SK-N-SH treated with all-trans-retinoic acid at 6 μM for 48 hours (cell line): ENCODE measurements around the gene DCP1B.

Source experiments
- ATAC-seq: fragments of 200-7000 bp; cut with Tn5 transposase; 3 replicates; pipeline ENCODE4 v1.9.1; 2020; ENCODE audit warnings: mild to moderate bottlenecking, moderate library complexity
- ARNTL ChIP-seq: fragments of 450-650 bp; formaldehyde crosslinking; IDR thresholded peaks from 2 replicates; pipeline ENCODE4 v1.5.0; 2020; ENCODE audit warnings: low read depth, mild to moderate bottlenecking, moderate library complexity, borderline replicate concordance
- CREB5 ChIP-seq: fragments of 250-450 bp; sonication (Bioruptor Pico); IDR thresholded peaks from 2 replicates; pipeline ENCODE4 v1.5.1; 2020; ENCODE audit warnings: low read depth, mild to moderate bottlenecking, moderate library complexity
- CSDC2 ChIP-seq: fragments of 250-450 bp; sonication (Bioruptor Pico); IDR thresholded peaks from 2 replicates; pipeline ENCODE4 v1.5.0; 2020; ENCODE audit warnings: mild to moderate bottlenecking, moderate library complexity
- CSRNP3 ChIP-seq: fragments of 250-450 bp; sonication (Bioruptor Pico); IDR thresholded peaks from 2 replicates; pipeline ENCODE4 v1.5.1; 2021; ENCODE audit warnings: mild to moderate bottlenecking, moderate library complexity
- ESRRG ChIP-seq: fragments of 250-450 bp; sonication (Bioruptor Pico); IDR thresholded peaks from 2 replicates; pipeline ENCODE4 v1.6.1; 2021; ENCODE audit warnings: mild to moderate bottlenecking
- OSR1 ChIP-seq: fragments of 250-450 bp; sonication (Bioruptor Pico); IDR thresholded peaks from 2 replicates; pipeline ENCODE4 v1.8.0; 2022; ENCODE audit warnings: moderate library complexity, mild to moderate bottlenecking, inconsistent platforms
- PATZ1 ChIP-seq: fragments of 250-450 bp; sonication (Bioruptor Pico); IDR thresholded peaks from 2 replicates; pipeline ENCODE4 v1.8.0; 2020; ENCODE audit warnings: mild to moderate bottlenecking, moderate library complexity, borderline replicate concordance
- POU6F1 ChIP-seq: fragments of 250-450 bp; sonication (Bioruptor Pico); IDR thresholded peaks from 2 replicates; pipeline ENCODE4 v1.8.0; 2021; ENCODE audit warnings: low read depth, mild to moderate bottlenecking, moderate library complexity, borderline replicate concordance
- SNAI2 ChIP-seq: fragments of 250-450 bp; sonication (Bioruptor Pico); IDR thresholded peaks from 2 replicates; pipeline ENCODE4 v1.5.0; 2020; ENCODE audit warnings: mild to moderate bottlenecking, moderate library complexity
- TOX ChIP-seq: fragments of 250-450 bp; sonication (Bioruptor Pico); IDR thresholded peaks from 2 replicates; pipeline ENCODE4 v1.8.0; 2021; ENCODE audit warnings: mild to moderate bottlenecking, moderate library complexity, borderline replicate concordance
- TSHZ2 ChIP-seq: fragments of 250-450 bp; sonication (Bioruptor Pico); IDR thresholded peaks from 2 replicates; pipeline ENCODE4 v1.5.0; 2020; ENCODE audit warnings: mild to moderate bottlenecking, moderate library complexity
- ZC3H10 ChIP-seq: fragments of 250-450 bp; sonication (Bioruptor Pico); IDR thresholded peaks from 2 replicates; pipeline ENCODE4 v1.5.1; 2021; ENCODE audit warnings: mild to moderate bottlenecking, moderate library complexity
- ZFP30 ChIP-seq: fragments of 450-650 bp; formaldehyde crosslinking; IDR thresholded peaks from 2 replicates; pipeline ENCODE4 v1.5.0; 2022; ENCODE audit warnings: mild to moderate bottlenecking, moderate library complexity
- ZNF70 ChIP-seq: fragments of 450-650 bp; formaldehyde crosslinking; IDR thresholded peaks from 2 replicates; pipeline ENCODE4 v1.5.0; 2020; ENCODE audit warnings: mild to moderate bottlenecking, moderate library complexity
- ZNF8 ChIP-seq: fragments of 450-650 bp; formaldehyde crosslinking; IDR thresholded peaks from 2 replicates; pipeline ENCODE4 v1.5.0; 2020; ENCODE audit warnings: mild to moderate bottlenecking, moderate library complexity

The DCP1B gene

GRCh38 chr12:2023365-2023764, 19.1 kb upstream of the DCP1B start (continued):
- no peak for TF ChIP-seq SNAI2 (CRISPR knock-in tag)
- TF ChIP-seq CREB5 (CRISPR knock-in tag) = no peak
- no peak for TF ChIP-seq CSRNP3 (CRISPR knock-in tag)
- no peak for TF ChIP-seq ZNF70 (CRISPR knock-in tag)
- no peak for TF ChIP-seq ZNF8 (CRISPR knock-in tag)
- TF ChIP-seq ZFP30 (CRISPR knock-in tag) = no peak
- TF ChIP-seq ARNTL (CRISPR knock-in tag) = no peak

- ATAC-seq = no peak
- no peak for TF ChIP-seq OSR1
Observed at GRCh38 chr12:2020511-2020910, 16.3 kb upstream of the DCP1B start.

- TF ChIP-seq TSHZ2 (CRISPR knock-in tag) = no peak
- TF ChIP-seq ZNF70 (CRISPR knock-in tag) = no peak
- no peak for TF ChIP-seq CREB5 (CRISPR knock-in tag)
- TF ChIP-seq ESRRG = no peak
- TF ChIP-seq ZNF8 (CRISPR knock-in tag) = no peak
- TF ChIP-seq POU6F1 (CRISPR knock-in tag) = no peak
- TF ChIP-seq CSDC2 (CRISPR knock-in tag) = no peak
- TF ChIP-seq ARNTL (CRISPR knock-in tag) = no peak
- TF ChIP-seq TOX (CRISPR knock-in tag) = no peak
- TF ChIP-seq ZFP30 (CRISPR knock-in tag) = no peak
- no peak for TF ChIP-seq PATZ1 (CRISPR knock-in tag)
- no peak for TF ChIP-seq SNAI2 (CRISPR knock-in tag)
- TF ChIP-seq ZC3H10 (CRISPR knock-in tag) = no peak
- TF ChIP-seq CSRNP3 (CRISPR knock-in tag) = no peak
- ATAC-seq = no peak
Observed at GRCh38 chr12:2019126-2019525, 14.9 kb upstream of the DCP1B start.
